Adrenal gland (tissue), 12 donors: ENCODE data around the gene PRMT2. TPM values are rescaled to one million over a fixed set of nuclear protein-coding genes. Genes with fewer than 3 reads are reported as not detected.

Source experiments
- DNase-seq, 7 donors: peaks; one replicate each; pipeline ENCODE4 v3.0.0-alpha.2; 2019 to 2020
- H3K27ac ChIP-seq, 5 donors: fragments of 200-600 bp; sonication (generic) in 4 of 5; 1 replicate in 3 of 5; 2 replicates in 2 of 5; pipeline versions ENCODE4 v1.5.1 to v1.8.0; 2016 to 2020; ENCODE audit warnings: mild to moderate bottlenecking in 1 of 5
- H3K27me3 ChIP-seq: fragments of 200-600 bp; 2 replicates; pipeline ENCODE4 v1.8.0; 2021
- H3K36me3 ChIP-seq, 2 donors: fragments of 200-600 bp; replicated peaks in 1 of 2; 1 replicate in 1 of 2; 2 replicates in 1 of 2; pipeline versions ENCODE4 v1.5.1 to v1.8.0; 2018 to 2022
- H3K4me1 ChIP-seq, 2 donors: fragments of 200-600 bp; replicated peaks in 1 of 2; 1 replicate in 1 of 2; 2 replicates in 1 of 2; pipeline versions ENCODE4 v1.5.1 to v1.8.0; 2018 to 2021
- H3K4me3 ChIP-seq, 4 donors: fragments of 200-600 bp; sonication (generic) in 3 of 4; one replicate each; pipeline ENCODE4 v1.5.1; 2016 to 2018
- H3K9me3 ChIP-seq, 3 donors: fragments of 200-600 bp; sonication (generic) in 1 of 3; replicated peaks in 1 of 3; 1 replicate in 2 of 3; 2 replicates in 1 of 3; pipeline versions ENCODE4 v1.5.1 to v1.8.0; 2016 to 2021
- POLR2A ChIP-seq, 2 donors: fragments of 450-650 bp; IDR thresholded peaks; one replicate each; pipeline ENCODE4 v1.6.1; 2017; ENCODE audit warnings: antibody characterized with exemption in 2 of 2, mild to moderate bottlenecking in 2 of 2, moderate library complexity in 1 of 2
- WGBS, 4 donors: extraction: QIAGEN DNeasy Blood & Tissue Kit in 2 of 4; methylation state at CpG; one replicate each; pipeline versions ENCODE4 v1.1.5 to v1.1.7; 2013 to 2017; 5-methylcytosine and 5-hydroxymethylcytosine counted together
- intact Hi-C, 2 donors: fragments of 100-400 bp; cut with DNase I; formaldehyde crosslinking; loops; one replicate each; pipeline versions ENCODE4 v1.14.1 to v1.15.0; 2022 to 2023
- polyA plus RNA-seq, 3 donors: library from polyadenylated mRNA; stranded (reverse); fragments of 200-250 nt in 2 of 3; fragments of 350-450 nt in 1 of 3; fragmentation: Illumina TruSeq in 1 of 3; extraction: RNeasy Lipid Tissue Mini Kit (QIAGEN cat#74804) in 1 of 3; gene quantifications; one replicate each; pipeline ENCODE4 v1.2.3, GENCODE V29; 2013 to 2014
- total RNA-seq, 9 donors: library from RNA; depleted of rRNA in 4 of 9; stranded (reverse); fragments of >200 nt in 4 of 9; fragments of 120-200 nt in 1 of 9; fragmentation: NEBNext Ultra II Directional in 1 of 9; extraction: Animal tissue kit (Norgen Biotek cat#: 25700) in 1 of 9; gene quantifications; one replicate each; pipeline versions ENCODE4 v1.1.0 to v1.2.4, GENCODE V29; 2013 to 2023
- TF ChIP-seq, protein P1 (sequence below), 6 experiments: fragments of 450-650 bp in 4 of 6; fragments of 200-600 bp in 2 of 6; sonication (generic) in 1 of 6; IDR thresholded peaks; 1 replicate in 5 of 6; 2 replicates in 1 of 6; pipeline versions ENCODE4 v1.5.1 to v1.8.0; 2016 to 2021; ENCODE audit warnings: antibody characterized with exemption in 6 of 6, mild to moderate bottlenecking in 2 of 6, moderate library complexity in 1 of 6
- donor health status: healthy with polysubstance abuse.
- donor health status: Bipolar disorder and iron deficiency.
- donor health status: DM: yes; HTN: yes; CAD: no.
- donor health status: DM: no; HTN: no; CAD: no.
- donor health status: DM: no; HTN: no; CAD: no.
- donor health status: DM: yes; HTN: yes; CAD: no.

Gene PRMT2
- total and polyA plus RNA-seq, 12 donors, result 47.4 to 115 (median 74.5) TPM

DNA sequence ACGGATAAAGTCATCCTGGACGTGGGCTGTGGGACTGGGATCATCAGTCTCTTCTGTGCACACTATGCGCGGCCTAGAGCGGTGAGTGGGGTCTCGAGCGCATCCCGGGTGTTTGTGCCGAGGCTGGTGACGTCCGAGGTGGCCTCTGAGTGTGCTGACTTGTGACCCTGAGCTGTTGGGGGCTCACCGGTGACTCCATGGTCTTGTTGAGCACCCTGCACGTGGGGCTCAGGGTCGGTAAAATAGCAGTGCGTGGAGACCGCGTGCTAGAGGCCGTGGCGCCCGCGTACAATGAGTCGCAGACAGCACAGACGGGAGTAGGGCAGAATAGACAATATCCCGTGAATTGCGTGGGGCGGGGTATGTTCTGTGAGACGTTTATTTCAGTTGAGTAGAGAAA lies 13.1 kb downstream of the PRMT2 start:
- Histone ChIP-seq H3K4me1 (no peaks in the 10 kb centered on the region), H3K27ac (no peak overlapping the region), H3K36me3 (peaks cover 0 to 94% of the 10 kb centered on the region in 2 donors), H3K4me3 (no peak overlapping the region), H3K27me3 (no peaks in the 10 kb centered on the region), H3K9me3 (no peaks in the 10 kb centered on the region)
- intact Hi-C loops, result no loop called here
- TF ChIP-seq, protein P1, sequence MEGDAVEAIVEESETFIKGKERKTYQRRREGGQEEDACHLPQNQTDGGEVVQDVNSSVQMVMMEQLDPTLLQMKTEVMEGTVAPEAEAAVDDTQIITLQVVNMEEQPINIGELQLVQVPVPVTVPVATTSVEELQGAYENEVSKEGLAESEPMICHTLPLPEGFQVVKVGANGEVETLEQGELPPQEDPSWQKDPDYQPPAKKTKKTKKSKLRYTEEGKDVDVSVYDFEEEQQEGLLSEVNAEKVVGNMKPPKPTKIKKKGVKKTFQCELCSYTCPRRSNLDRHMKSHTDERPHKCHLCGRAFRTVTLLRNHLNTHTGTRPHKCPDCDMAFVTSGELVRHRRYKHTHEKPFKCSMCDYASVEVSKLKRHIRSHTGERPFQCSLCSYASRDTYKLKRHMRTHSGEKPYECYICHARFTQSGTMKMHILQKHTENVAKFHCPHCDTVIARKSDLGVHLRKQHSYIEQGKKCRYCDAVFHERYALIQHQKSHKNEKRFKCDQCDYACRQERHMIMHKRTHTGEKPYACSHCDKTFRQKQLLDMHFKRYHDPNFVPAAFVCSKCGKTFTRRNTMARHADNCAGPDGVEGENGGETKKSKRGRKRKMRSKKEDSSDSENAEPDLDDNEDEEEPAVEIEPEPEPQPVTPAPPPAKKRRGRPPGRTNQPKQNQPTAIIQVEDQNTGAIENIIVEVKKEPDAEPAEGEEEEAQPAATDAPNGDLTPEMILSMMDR (IDR thresholded peaks at IDR 0.05), result no peak
- TF ChIP-seq POLR2A (IDR thresholded peaks at IDR 0.05), result no peak
- 95 to 100% (median 95%) methylated on average over 17 to 27 of the region's 27 CpGs for WGBS, 4 donors
- DNase-seq, result no peak

DNA sequence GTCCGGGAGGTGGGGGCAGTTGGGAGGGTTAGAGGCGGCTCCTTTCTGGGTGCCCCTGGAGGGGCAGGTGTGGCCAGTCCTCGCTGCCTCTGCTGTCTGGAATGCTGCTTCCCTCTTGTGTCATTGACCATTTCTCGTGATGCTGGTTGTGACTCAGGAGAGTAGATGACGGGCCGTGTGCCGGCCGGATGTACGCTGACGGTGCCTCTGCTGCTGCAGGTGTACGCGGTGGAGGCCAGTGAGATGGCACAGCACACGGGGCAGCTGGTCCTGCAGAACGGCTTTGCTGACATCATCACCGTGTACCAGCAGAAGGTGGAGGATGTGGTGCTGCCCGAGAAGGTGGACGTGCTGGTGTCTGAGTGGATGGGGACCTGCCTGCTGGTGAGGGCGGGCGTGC lies 13.9 kb downstream of the PRMT2 start:
- 93 to 96% (median 95%) methylated on average over 4 to 19 of the region's 19 CpGs for WGBS, 4 donors

DNA sequence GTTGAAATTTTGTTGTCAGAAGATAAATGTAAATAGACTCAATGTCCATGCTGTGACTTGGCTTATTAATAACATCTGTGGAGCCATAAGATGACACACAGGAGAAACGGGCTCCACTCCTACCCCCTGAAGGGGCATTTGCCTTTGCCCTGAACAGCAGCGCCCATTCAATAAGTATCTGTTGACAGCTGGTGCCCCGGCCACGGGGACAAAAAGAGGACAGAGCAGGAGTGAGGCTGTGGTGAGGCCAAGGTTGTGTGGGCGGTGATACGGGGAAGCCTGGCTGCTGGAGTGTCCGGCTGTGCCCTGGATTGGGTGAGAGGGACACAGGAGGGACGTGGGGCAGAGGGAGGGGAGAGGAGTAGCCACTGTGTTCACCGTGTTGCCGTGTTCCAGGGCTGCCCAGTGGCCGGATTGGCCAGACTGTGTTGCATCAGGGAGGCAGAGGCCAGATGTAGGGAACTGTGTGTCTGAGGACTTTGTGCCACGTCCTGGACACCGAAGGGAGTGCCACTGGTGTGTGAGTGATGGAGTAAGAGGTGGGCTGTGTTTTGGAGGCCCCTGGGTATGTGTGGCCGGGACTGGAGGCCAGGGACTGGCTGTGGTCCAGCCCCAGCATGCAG lies 15.1 kb downstream of the PRMT2 start:
- WGBS, 4 donors, result 71 to 84% (median 76%) methylated on average over 13 to 14 of the region's 14 CpGs
- H3K36me3 ChIP-seq, result peaks cover 0 to 78% of the 10 kb centered on the region in 2 donors
- H3K27me3 ChIP-seq, result no peaks in the 10 kb centered on the region
- no peaks in the 10 kb centered on the region for H3K9me3 ChIP-seq
- H3K27ac ChIP-seq, result no peak overlapping the region
- intact Hi-C loops, result no loop called here
- TF ChIP-seq POLR2A (IDR thresholded peaks at IDR 0.05), result no peak
- TF ChIP-seq, protein P1 (IDR thresholded peaks at IDR 0.05), result no peak
- DNase-seq, result peak in 2 of 7 donors; percentile 51 to 57
- H3K4me3 ChIP-seq, result no peak overlapping the region
- no peaks in the 10 kb centered on the region for H3K4me1 ChIP-seq

More for the DNA sequence above, 13.9 kb downstream of the PRMT2 start:
- Histone ChIP-seq H3K4me3 (no peak overlapping the region), H3K27ac (no peak overlapping the region), H3K9me3 (no peaks in the 10 kb centered on the region), H3K4me1 (no peaks in the 10 kb centered on the region), H3K36me3 (peaks cover 0 to 91% of the 10 kb centered on the region in 2 donors), H3K27me3 (no peaks in the 10 kb centered on the region)
- no peak for TF ChIP-seq POLR2A (IDR thresholded peaks at IDR 0.05)
- TF ChIP-seq, protein P1 (IDR thresholded peaks at IDR 0.05), result no peak
- DNase-seq, result no peak
- intact Hi-C loops, result no loop called here

DNA sequence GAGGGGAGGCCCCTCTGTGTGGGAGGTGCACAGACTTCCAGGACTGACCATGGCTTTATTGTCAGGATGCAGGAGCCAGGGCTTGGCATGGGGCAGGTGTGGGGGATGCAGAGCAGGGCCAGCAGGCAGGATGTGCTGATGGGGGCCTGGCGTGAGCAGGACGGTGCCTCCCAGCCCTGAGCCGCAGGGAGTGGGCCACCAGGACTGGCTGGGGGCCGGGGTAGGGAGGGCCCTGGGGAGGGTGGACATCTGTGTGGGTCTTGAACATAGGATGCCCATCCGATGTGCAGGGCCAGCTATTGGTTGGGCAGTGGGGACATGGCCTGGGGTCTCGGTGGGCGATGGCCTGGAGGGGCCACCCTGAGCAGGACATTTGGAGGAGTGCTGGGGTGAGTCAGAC lies 15.6 kb downstream of the PRMT2 start:
- Histone ChIP-seq H3K4me1 (no peaks in the 10 kb centered on the region), H3K9me3 (no peaks in the 10 kb centered on the region), H3K4me3 (no peak overlapping the region), H3K27me3 (no peaks in the 10 kb centered on the region), H3K36me3 (peaks cover 0 to 73% of the 10 kb centered on the region in 2 donors), H3K27ac (no peak overlapping the region)
- TF ChIP-seq, protein P1 (IDR thresholded peaks at IDR 0.05), result no peak
- no peak for TF ChIP-seq POLR2A (IDR thresholded peaks at IDR 0.05)
- intact Hi-C loops, result no loop called here
- 96 to 99% (median 98%) methylated on average over 6 to 7 of the region's 7 CpGs; no CpG with 5 or more reads in 1 of the 4 donors for WGBS, 4 donors
- DNase-seq, result no peak
